NB4 (cell line): ENCODE results near the gene WARS2.

Experiments used
- DNase-seq: peaks from one replicate; pipeline ENCODE4 v3.0.0; 2010; ENCODE audit warnings: low read depth
- H3K4me3 ChIP-seq: one replicate; pipeline ENCODE4 v1.5.1; 2011; ENCODE audit warnings: mild to moderate bottlenecking, low read depth, low read length, moderate library complexity
- CTCF ChIP-seq: IDR thresholded peaks from one replicate; pipeline ENCODE4 v1.5.1; 2012; ENCODE audit warnings: low read depth, low read length
- MAX ChIP-seq: IDR thresholded peaks from 2 replicates; pipeline ENCODE4 v1.6.1; 2011; ENCODE audit warnings: low read depth, low read length
- MYC ChIP-seq: IDR thresholded peaks from 2 replicates; pipeline ENCODE4 v1.6.1; 2011; ENCODE audit warnings: low read depth, low read length
- POLR2A ChIP-seq: IDR thresholded peaks from 2 replicates; pipeline ENCODE4 v1.6.1; 2011; ENCODE audit warnings: mild to moderate bottlenecking; ENCODE audit not compliant: insufficient read length; ENCODE audit errors: extremely low read depth

Gene WARS2

GRCh38 chr1:119083479-119083878, 57.0 kb downstream of the WARS2 start:
- H3K4me3 ChIP-seq: no peak overlapping the region
- no peak for TF ChIP-seq MAX
- TF ChIP-seq CTCF: no peak
- no peak for TF ChIP-seq POLR2A
- TF ChIP-seq MYC: no peak
- peak; percentile 6 for DNase-seq

- no peak for DNase-seq
- no peak overlapping the region for H3K4me3 ChIP-seq
- TF ChIP-seq MYC: no peak
- TF ChIP-seq MAX: no peak
- TF ChIP-seq POLR2A: no peak
- no peak for TF ChIP-seq CTCF
Measured at GRCh38 chr1:119081700-119082099, 58.8 kb downstream of the WARS2 start.

- TF ChIP-seq POLR2A: no peak
- TF ChIP-seq CTCF: no peak
- no peak for TF ChIP-seq MAX
- no peak for TF ChIP-seq MYC
- DNase-seq: no peak
- H3K4me3 ChIP-seq: no peak overlapping the region
Measured at GRCh38 chr1:119081267-119081666, 59.2 kb downstream of the WARS2 start.

- TF ChIP-seq MAX (no peak), MYC (no peak), POLR2A (no peak)
- DNase-seq: no peak
- H3K4me3 ChIP-seq: no peak overlapping the region
Measured at GRCh38 chr1:119080586-119080985, 59.9 kb downstream of the WARS2 start.

- H3K4me3 ChIP-seq: no peak overlapping the region
- no peak for TF ChIP-seq MYC
- no peak for TF ChIP-seq POLR2A
- no peak for TF ChIP-seq CTCF
- no peak for TF ChIP-seq MAX
- no peak for DNase-seq
Measured at GRCh38 chr1:119079881-119080280, 60.6 kb downstream of the WARS2 start.

GRCh38 chr1:119075614-119076013, 64.8 kb downstream of the WARS2 start:
- no peak for DNase-seq
- TF ChIP-seq POLR2A: no peak
- no peak for TF ChIP-seq MYC
- no peak for TF ChIP-seq MAX
- no peak for TF ChIP-seq CTCF
- no peak overlapping the region for H3K4me3 ChIP-seq
